Measurements from ENCODE around the gene CARF. TPM values are rescaled to one million over a fixed set of nuclear protein-coding genes. Genes with fewer than 3 reads are reported as not detected.
"Not testable (repeated sequence)": the region's sequence is repeated elsewhere in the genome, so short reads cannot be mapped to it uniquely, and the experiment has no call there.

CARF gene, protein sequence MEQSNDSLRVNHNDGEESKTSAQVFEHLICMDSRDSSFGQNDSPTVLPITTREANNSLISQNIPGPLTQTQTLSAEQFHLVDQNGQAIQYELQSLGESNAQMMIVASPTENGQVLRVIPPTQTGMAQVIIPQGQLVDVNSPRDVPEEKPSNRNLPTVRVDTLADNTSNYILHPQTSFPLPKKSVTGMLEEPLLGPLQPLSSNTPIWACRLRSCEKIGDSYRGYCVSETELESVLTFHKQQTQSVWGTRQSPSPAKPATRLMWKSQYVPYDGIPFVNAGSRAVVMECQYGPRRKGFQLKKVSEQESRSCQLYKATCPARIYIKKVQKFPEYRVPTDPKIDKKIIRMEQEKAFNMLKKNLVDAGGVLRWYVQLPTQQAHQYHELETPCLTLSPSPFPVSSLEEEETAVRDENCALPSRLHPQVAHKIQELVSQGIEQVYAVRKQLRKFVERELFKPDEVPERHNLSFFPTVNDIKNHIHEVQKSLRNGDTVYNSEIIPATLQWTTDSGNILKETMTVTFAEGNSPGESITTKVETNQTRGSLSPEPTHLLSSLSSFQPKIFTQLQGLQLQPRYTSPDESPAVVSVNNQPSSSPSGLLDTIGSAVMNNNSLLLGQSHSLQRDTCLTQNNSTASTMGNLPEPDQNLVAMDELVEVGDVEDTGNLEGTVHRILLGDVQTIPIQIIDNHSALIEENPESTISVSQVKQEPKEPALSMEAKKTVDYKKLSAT
- 10 to 100 TPM; 12.0 to 13.8 TPM for total RNA-seq

DNA sequence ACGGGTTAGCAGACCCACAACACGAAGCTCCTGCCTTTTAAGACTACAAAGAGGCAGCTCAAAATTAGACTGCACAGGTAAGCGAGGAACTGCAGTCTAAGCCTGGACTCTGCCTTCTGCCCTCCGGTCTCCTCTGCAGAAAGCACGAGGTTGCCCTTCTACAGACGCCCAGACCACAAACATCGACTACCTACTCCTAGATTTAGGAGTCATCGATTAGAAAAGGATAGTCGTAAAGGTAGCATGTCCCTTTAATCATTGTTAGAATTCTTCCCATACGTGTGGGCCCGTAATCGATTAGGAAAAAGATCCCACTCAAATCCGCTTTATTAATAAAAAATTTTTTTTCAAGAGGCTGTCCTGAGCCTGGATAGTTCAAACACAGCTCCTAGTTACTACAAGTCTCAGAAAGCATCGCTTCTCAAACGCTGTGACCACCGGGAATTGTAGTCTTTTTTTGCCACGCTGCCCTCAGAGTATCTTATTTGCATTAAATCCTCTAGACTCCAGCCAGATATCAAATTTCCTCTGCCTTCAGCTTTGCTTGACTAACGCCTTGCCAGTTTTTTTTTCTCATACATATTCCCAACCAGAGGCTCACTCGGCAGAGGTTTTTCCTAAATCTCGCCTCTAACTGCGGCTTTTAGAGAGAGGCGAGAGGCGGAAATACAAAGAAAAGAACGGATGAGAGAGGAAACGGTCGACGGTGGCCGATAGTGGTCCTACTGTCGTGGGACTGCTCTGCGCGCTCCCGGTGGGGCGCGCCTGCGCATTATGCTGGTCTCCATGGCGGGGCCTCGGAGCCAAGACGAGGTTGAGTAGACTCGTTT is at the start of gene CARF, which contains the start of gene WDR12:
CARF (plus strand) TSS at position 764 of the 830 bp plus-strand sequence. CDS start 29,628 bp downstream, outside the sequence.
WDR12 (minus strand) TSS at position 162 of the 830 bp plus-strand sequence. CDS start 197 bp downstream, outside the sequence.
- H3K4me1 Mint-ChIP-seq (ENCODE audit: low read depth) = peaks cover 41% of the 10 kb centered on the region
- H3K4me3 Mint-ChIP-seq = peak within 1 kb of the TSS; percentile 92 to 98
- H3K27ac Mint-ChIP-seq = peak within 1 kb of the TSS; percentile 97
- no peaks in the 10 kb centered on the region for H3K27me3 Mint-ChIP-seq (ENCODE audit: low read depth)
- H3K36me3 Mint-ChIP-seq (ENCODE audit: insufficient read depth in 2 of 2) = peaks cover 0 to 6% of the 10 kb centered on the region in 2 donors
- no peaks in the 10 kb centered on the region for H3K9me3 Mint-ChIP-seq
- ATAC-seq (replicated peaks in 1 of 2) = peak; percentile 90 to 93
- peak; percentile 90 to 94 for DNase-seq

DNA sequence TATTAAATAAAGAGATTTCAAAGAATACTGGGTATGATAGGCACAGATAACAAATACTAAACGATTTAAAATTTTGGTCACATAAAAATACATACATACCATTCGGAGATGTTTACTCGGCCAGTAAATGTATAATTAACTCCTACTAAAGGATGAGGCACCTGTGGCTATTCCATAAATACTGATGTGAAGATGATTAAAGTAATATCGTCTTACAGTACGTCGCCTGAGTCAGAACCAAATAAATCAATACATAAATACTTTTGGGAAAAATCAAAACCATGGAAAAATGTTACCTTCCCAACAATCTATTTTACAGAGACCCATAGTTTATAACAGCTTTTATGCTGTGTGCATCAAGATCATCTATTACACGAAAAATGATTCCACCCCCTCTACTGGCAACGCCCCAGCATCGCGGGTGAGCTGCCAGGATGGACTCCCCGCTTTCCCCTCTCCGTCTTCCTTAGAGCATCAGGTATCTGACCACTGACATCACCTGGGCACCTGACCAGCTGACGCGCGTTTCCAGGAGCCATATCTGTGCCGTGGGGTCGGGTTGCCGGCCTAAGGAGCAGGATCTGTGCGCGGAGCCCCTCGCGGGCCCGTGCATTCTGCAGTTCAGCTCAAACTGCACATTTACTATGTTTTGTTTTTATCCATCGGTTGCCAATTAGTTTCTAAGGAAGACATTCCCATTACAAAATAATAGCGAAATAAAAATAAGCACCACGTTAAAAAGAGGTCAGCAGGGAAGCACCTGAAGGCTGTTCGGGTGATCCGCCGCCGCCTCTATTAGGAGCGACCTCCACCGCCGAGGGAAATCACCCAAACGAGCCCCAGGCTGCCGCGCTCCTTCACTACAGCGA is 41.4 kb upstream of the CARF start:
- H3K27ac Mint-ChIP-seq = peak overlapping the region; percentile 54
- H3K4me3 Mint-ChIP-seq = peak overlapping the region; percentile 95 to 96
- peak; percentile 76 to 77 for DNase-seq
- no peaks in the 10 kb centered on the region for H3K36me3 Mint-ChIP-seq (ENCODE audit: insufficient read depth in 2 of 2)
- peaks cover 13% of the 10 kb centered on the region for H3K4me1 Mint-ChIP-seq (ENCODE audit: low read depth)
- peak; percentile 82 to 84 for ATAC-seq (replicated peaks in 1 of 2)
- H3K9me3 Mint-ChIP-seq = no peaks in the 10 kb centered on the region
- H3K27me3 Mint-ChIP-seq (ENCODE audit: low read depth) = no peaks in the 10 kb centered on the region

DNA sequence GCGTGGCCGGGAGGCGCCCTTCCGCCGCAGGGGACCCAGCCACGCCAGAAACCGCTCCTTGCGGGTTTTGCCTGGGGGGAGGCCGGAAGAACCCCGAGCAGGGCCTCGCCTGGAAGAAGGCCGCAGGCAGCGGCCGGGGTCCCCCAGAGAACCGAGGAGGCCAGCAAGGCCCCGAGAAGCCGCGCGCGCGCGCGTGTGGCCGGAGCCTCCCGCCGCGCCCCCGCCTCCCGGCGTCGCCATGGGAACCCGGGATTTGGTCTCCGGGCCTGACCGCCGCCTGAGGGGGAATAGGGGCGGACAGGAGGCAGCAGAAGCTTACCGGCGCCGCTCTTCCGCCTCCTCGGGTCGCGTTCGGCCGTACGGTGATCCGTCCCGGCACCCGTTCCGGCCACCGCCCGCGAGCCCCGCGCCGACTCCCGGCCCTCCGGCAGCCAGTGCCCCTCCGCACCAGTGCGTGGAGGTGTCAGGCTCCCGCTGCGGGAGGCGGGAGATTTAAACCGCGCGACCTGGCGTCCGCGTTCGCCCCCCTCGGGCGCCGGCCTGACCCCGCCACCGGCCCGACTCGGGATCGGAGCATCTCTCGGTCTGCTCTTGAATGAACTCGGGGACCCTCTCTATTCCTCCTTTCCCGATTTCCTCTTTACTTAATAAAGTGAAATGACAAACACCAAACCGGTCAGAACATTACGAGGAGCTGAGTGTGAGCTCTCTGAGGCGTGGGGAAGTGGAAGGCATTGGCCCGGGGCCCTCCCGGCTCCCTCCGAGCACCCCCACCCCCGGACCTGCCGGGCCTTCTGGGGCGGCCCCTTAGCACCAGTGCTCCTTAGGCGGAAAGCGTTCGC is 40.6 kb upstream of the CARF start, which contains the start of gene ICA1L:
ICA1L (minus strand) TSS at position 467 of the 842 bp plus-strand sequence. CDS start 42,757 bp downstream, outside the sequence.
- Mint-ChIP-seq H3K9me3 (no peaks in the 10 kb centered on the region), H3K27ac (peak within 1 kb of the TSS; percentile 95), H3K36me3 (ENCODE audit: insufficient read depth in 2 of 2) (no peaks in the 10 kb centered on the region), H3K4me3 (peak within 1 kb of the TSS; percentile 95 to 96), H3K27me3 (ENCODE audit: low read depth) (no peaks in the 10 kb centered on the region), H3K4me1 (ENCODE audit: low read depth) (peaks cover 13% of the 10 kb centered on the region)
- ATAC-seq (replicated peaks in 1 of 2) = peak; percentile 68 to 76
- peak; percentile 65 to 71 for DNase-seq

DNA sequence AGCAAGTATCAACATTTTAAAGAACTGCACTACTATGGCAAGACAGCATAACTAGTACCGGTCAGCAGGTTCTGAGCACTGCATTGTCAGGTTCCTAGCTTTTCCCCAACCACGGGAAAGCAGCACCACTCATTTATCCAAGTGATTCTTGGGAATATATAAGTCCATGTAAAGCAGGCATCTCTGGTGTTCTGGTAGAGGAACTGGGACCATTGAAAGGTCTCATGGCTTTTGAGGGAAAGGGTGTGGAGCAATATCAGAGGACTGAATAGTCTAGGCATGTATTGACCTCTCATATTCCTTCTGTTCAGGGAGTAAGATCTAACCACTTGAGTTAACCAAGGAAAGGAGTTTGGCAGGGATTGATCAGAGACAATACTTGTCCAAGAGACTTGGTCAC is 34.4 kb upstream of the CARF start:
- no peaks in the 10 kb centered on the region for H3K27me3 Mint-ChIP-seq (ENCODE audit: low read depth)
- H3K4me3 Mint-ChIP-seq = no peak overlapping the region
- no peak overlapping the region for H3K27ac Mint-ChIP-seq
- ATAC-seq (replicated peaks in 1 of 2) = no peak
- no peak for DNase-seq
- no peaks in the 10 kb centered on the region for H3K9me3 Mint-ChIP-seq
- peaks cover 0 to 7% of the 10 kb centered on the region in 2 donors for H3K36me3 Mint-ChIP-seq (ENCODE audit: insufficient read depth in 2 of 2)
- H3K4me1 Mint-ChIP-seq (ENCODE audit: low read depth) = no peaks in the 10 kb centered on the region

DNA sequence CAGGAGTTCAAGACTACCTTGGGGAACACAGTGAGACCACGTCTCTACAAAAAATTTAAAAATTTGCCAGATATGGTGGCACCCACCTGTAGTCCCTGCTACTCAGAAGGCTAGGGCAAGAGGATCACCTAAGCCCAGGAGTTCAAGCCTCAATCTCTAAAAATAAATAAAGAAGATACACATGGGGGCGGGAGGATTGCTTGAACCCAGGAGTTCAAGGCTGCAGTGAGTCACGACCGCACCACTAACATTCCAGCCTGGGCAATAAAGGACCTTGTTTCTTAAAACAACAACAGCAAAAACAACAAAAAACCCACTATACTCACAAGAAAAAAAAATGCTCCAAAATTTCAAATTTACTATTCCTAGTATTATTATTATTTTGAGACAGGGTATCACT is 30.5 kb upstream of the CARF start:
- no peak overlapping the region for H3K27ac Mint-ChIP-seq
- no peak for ATAC-seq (replicated peaks in 1 of 2)
- H3K4me3 Mint-ChIP-seq = no peak overlapping the region
- H3K36me3 Mint-ChIP-seq (ENCODE audit: insufficient read depth in 2 of 2) = peaks cover 2 to 15% of the 10 kb centered on the region in 2 donors
- no peak for DNase-seq
- no peaks in the 10 kb centered on the region for H3K4me1 Mint-ChIP-seq (ENCODE audit: low read depth)
- H3K27me3 Mint-ChIP-seq (ENCODE audit: low read depth) = no peaks in the 10 kb centered on the region
- no peaks in the 10 kb centered on the region for H3K9me3 Mint-ChIP-seq

DNA sequence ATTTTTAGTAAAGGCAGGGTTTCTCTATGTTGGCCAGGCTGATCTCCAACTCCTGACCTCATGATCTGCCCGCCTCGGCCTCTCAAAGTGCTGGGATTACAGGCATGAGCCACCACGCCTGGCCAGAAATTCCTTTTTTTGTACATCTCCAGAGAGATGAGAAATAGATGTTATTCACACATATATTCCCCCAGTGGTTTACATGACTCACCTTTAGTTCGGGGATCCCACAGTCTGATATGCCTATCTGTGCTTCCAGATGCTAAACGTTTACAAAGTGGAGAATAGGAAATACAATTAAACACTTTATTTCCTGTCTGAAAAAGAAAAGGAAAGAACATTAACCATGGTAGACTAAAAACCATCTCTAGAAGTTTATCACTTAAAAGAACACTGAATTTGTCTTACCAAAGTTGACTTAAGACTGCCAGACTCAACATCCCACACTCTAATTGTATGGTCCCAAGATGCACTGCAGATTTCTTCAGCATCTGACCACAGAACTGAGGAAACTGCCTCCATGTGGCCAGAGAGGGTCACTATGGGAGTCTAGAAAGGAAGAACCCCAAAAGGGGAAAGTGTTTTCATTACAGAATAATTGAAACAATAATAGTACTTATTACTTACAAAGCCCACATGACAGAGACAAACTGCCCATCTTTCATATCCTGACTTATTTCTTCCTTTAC is 27.9 kb upstream of the CARF start:
- Mint-ChIP-seq H3K4me1 (ENCODE audit: low read depth) (no peaks in the 10 kb centered on the region), H3K9me3 (no peaks in the 10 kb centered on the region), H3K4me3 (no peak overlapping the region), H3K27ac (no peak overlapping the region), H3K36me3 (ENCODE audit: insufficient read depth in 2 of 2) (peaks cover 3 to 17% of the 10 kb centered on the region in 2 donors), H3K27me3 (ENCODE audit: low read depth) (no peaks in the 10 kb centered on the region)
- ATAC-seq (replicated peaks in 1 of 2) (no peak), DNase-seq (no peak)

DNA sequence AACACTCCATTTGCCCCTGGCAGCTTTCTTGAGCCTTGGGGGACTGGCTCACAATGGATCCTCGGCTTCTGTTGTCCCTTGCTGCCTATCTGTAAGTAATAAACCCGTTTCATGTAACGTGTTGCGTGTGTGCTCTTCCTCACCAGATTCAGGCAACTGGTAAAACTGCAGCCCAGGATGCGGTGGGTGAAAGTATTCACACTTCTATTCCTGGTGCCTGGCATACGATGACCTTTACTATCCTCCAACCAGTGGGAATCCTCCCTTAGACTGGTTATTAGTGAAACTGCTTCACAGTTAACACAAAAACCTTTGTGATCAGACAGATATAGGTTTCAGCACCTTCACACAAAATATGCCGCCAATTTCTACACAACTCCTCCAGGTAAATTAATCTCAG is 26.9 kb upstream of the CARF start:
- Mint-ChIP-seq H3K4me1 (ENCODE audit: low read depth) (no peaks in the 10 kb centered on the region), H3K27me3 (ENCODE audit: low read depth) (no peaks in the 10 kb centered on the region), H3K27ac (no peak overlapping the region), H3K4me3 (no peak overlapping the region), H3K36me3 (ENCODE audit: insufficient read depth in 2 of 2) (peaks cover 3 to 26% of the 10 kb centered on the region in 2 donors), H3K9me3 (no peaks in the 10 kb centered on the region)
- no peak for ATAC-seq (replicated peaks in 1 of 2)
- DNase-seq = no peak

DNA sequence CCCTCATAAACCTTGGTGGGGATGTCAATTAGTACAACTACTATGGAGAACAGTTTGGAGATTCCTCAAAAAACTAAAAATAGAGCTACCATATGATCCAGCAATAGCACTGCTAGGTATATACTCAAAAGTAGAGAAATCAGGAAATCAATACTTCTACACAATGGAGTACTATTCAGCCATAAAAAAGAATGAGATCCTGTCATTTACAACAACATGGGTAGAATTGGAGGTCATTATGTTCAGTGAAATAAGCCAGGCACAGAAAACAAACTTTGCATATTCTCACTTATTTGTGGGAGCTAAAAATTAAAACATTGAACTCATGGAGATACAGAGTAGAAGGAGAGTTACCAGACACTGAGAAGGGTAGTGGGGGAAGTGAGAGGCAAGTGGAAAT is 6.6 kb upstream of the CARF start:
- not testable (repeated sequence) for H3K4me3 Mint-ChIP-seq; H3K27ac Mint-ChIP-seq; DNase-seq; ATAC-seq (replicated peaks in 1 of 2); H3K27me3 Mint-ChIP-seq (ENCODE audit: low read depth); H3K9me3 Mint-ChIP-seq
- Mint-ChIP-seq H3K36me3 (ENCODE audit: insufficient read depth in 2 of 2) (peaks cover 15 to 30% of the 10 kb centered on the region in 2 donors), H3K4me1 (ENCODE audit: low read depth) (peaks cover 40% of the 10 kb centered on the region)

DNA sequence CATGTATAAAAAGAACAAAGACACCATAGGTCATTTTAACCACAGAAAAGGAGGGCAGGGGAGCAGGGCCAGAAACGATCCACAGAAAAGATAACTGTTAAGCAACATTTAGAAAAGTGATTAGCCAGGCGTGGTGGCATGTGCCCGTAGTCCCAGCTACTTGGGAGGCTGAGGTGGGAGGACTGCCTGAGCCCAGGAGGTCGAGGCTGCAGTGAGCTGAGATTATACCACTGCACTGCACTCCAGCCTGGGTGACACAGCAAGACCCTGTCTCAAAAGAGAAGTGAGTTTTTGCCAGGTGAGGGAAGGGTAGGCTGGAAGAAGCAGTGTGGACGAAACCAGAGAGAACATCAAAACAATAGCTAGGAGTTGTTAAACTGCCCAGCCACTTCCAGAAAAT is 3.9 kb upstream of the CARF start:
- Mint-ChIP-seq H3K9me3 (peaks cover 2 to 5% of the 10 kb centered on the region in 2 donors), H3K36me3 (ENCODE audit: insufficient read depth in 2 of 2) (peaks cover 10 to 30% of the 10 kb centered on the region in 2 donors), H3K4me1 (ENCODE audit: low read depth) (peaks cover 48% of the 10 kb centered on the region), H3K4me3 (peak overlapping the region; percentile 4 to 58), H3K27ac (peak overlapping the region; percentile 81), H3K27me3 (ENCODE audit: low read depth) (no peaks in the 10 kb centered on the region)
- ATAC-seq (replicated peaks in 1 of 2) (no peak), DNase-seq (no peak)

DNA sequence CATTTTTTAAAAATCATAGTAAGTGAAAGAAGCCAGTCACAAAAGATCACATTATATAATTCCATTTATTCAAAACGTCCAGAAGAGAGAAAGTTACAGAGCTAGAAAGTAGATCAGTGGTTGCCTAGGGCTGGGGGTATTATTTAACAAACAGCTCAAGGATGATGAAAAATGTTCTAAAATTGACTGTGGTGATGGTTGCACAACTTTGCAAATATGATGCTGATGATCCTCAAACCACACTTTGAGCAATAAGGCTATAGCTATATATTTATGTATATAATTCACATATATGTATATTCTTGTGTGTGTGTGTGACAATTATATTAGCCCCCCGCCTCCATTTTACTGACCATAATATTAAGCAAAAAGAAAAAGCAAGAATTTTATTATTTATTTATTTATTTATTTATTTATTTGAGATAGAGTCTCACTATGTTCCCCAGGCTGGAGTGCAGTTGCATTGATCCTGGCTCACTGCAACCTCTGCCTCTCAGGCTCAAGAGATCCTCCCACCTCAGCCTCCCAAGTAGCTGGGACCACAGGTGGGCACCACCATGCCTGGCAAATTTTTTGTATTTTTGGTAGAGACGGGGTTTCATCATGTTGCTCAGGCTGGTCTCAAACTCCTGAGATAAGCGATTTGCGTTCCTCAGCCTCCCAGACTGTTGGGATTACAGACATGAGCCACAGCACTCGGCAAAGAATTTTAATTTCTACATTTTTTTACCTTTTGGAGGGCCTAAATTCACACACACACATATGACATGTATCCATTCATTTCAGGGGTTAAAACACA is 2.5 kb upstream of the CARF start:
- Mint-ChIP-seq H3K27me3 (ENCODE audit: low read depth) (no peaks in the 10 kb centered on the region), H3K9me3 (peaks cover 0 to 5% of the 10 kb centered on the region in 2 donors), H3K4me1 (ENCODE audit: low read depth) (peaks cover 45% of the 10 kb centered on the region), H3K27ac (no peak overlapping the region), H3K4me3 (peak overlapping the region; percentile 92 to 98), H3K36me3 (ENCODE audit: insufficient read depth in 2 of 2) (peaks cover 4 to 18% of the 10 kb centered on the region in 2 donors)
- ATAC-seq (replicated peaks in 1 of 2) (no peak), DNase-seq (no peak)
